HFFc6 (cell line): ENCODE data around the gene SMAD3. TPM values are rescaled to one million over a fixed set of nuclear protein-coding genes. Genes with fewer than 3 reads are reported as not detected.

Source experiments
- DNase-seq: peaks from one replicate; pipeline ENCODE4 v3.0.0-alpha.2; 2018
- H3K27ac Mint-ChIP-seq: 2 replicates; pipeline ENCODE4 v1.8.0; 2020; ENCODE audit warnings: mild to moderate bottlenecking, mixed read lengths
- H3K27me3 Mint-ChIP-seq: 2 replicates; pipeline ENCODE4 v1.8.0; 2021; ENCODE audit warnings: mild to moderate bottlenecking, moderate library complexity, mixed read lengths; ENCODE audit not compliant: insufficient read depth
- H3K36me3 Mint-ChIP-seq: 2 replicates; pipeline ENCODE4 v1.8.0; 2021; ENCODE audit warnings: low read depth, mixed read lengths
- H3K4me1 Mint-ChIP-seq: 2 replicates; pipeline ENCODE4 v1.8.0; 2020; ENCODE audit warnings: low read depth, mixed read lengths
- H3K4me3 Mint-ChIP-seq: 2 replicates; pipeline ENCODE4 v1.8.0; 2020; ENCODE audit warnings: mild to moderate bottlenecking, moderate library complexity, mixed read lengths
- H3K9me3 Mint-ChIP-seq: 2 replicates; pipeline ENCODE4 v1.8.0; 2020; ENCODE audit warnings: mild to moderate bottlenecking, mixed read lengths
- CTCF ChIP-seq: fragments of 200-600 bp; sonication (generic); IDR thresholded peaks from 2 replicates; pipeline ENCODE4 v1.5.0; 2021; ENCODE audit warnings: antibody characterized with exemption, mild to moderate bottlenecking
- total RNA-seq, 6 experiments: library from RNA; stranded (reverse); fragmentation: NEBNext Ultra II Directional; extraction: Animal tissue kit (Norgen Biotek cat#: 25700); gene quantifications; 2 replicates in 1 of 6; 3 replicates in 5 of 6; pipeline ENCODE4 v1.2.3, GENCODE V29; 2021

The SMAD3 gene
- total RNA-seq, 6 experiments from 2014 or later = 54.3 to 132 (median 118) TPM

GRCh38 chr15:67199881-67200763, 134.7 kb downstream of the SMAD3 start:
- H3K27ac Mint-ChIP-seq = peak overlapping the region; percentile 62; the same call in 1 of the 2 replicates
- TF ChIP-seq CTCF = no peak
- H3K36me3 Mint-ChIP-seq = peaks cover 68% of the 10 kb centered on the region
- no peak for DNase-seq
- peak overlapping the region; percentile 14; the same call in 1 of the 2 replicates for H3K4me3 Mint-ChIP-seq
- H3K9me3 Mint-ChIP-seq = peaks cover 8% of the 10 kb centered on the region; the same call in 1 of the 2 replicates
- H3K27me3 Mint-ChIP-seq = peaks cover 38% of the 10 kb centered on the region
- peaks cover 68% of the 10 kb centered on the region for H3K4me1 Mint-ChIP-seq

GRCh38 chr15:67201136-67201535, 135.7 kb downstream of the SMAD3 start:
- Mint-ChIP-seq H3K27ac (peak overlapping the region; percentile 8; the same call in 1 of the 2 replicates), H3K36me3 (peaks cover 68% of the 10 kb centered on the region), H3K4me1 (peaks cover 59% of the 10 kb centered on the region), H3K9me3 (peaks cover 5% of the 10 kb centered on the region; the same call in 1 of the 2 replicates), H3K27me3 (peaks cover 31% of the 10 kb centered on the region), H3K4me3 (no peak overlapping the region)
- no peak for TF ChIP-seq CTCF
- DNase-seq = no peak

- Mint-ChIP-seq H3K4me1 (peaks cover 49% of the 10 kb centered on the region), H3K36me3 (peaks cover 71% of the 10 kb centered on the region), H3K4me3 (no peak overlapping the region), H3K27me3 (peaks cover 23% of the 10 kb centered on the region), H3K9me3 (no peaks in the 10 kb centered on the region), H3K27ac (no peak overlapping the region)
- DNase-seq = no peak
- TF ChIP-seq CTCF = no peak
These were observed 136.7 kb downstream of the SMAD3 start for GRCh38 chr15:67202091-67202490.

- H3K27ac Mint-ChIP-seq = no peak overlapping the region
- H3K9me3 Mint-ChIP-seq = no peaks in the 10 kb centered on the region
- H3K4me1 Mint-ChIP-seq = peaks cover 40% of the 10 kb centered on the region
- no peak for DNase-seq
- H3K4me3 Mint-ChIP-seq = no peak overlapping the region
- H3K36me3 Mint-ChIP-seq = peaks cover 72% of the 10 kb centered on the region
- peaks cover 19% of the 10 kb centered on the region for H3K27me3 Mint-ChIP-seq
- no peak for TF ChIP-seq CTCF
These were observed 137.6 kb downstream of the SMAD3 start for GRCh38 chr15:67202991-67203390.

GRCh38 chr15:67207555-67208207, 142.3 kb downstream of the SMAD3 start:
- no peak for TF ChIP-seq CTCF
- Mint-ChIP-seq H3K27me3 (no peaks in the 10 kb centered on the region), H3K4me3 (no peak overlapping the region), H3K9me3 (no peaks in the 10 kb centered on the region), H3K36me3 (peaks cover 45% of the 10 kb centered on the region), H3K4me1 (peaks cover 4% of the 10 kb centered on the region), H3K27ac (no peak overlapping the region)
- DNase-seq = no peak
